Measurements from ENCODE around the gene EML4.
A peak's percentile ranks its signal among the peaks of the same experiment; 100 is the strongest.
"Not testable (repeated sequence)": the region's sequence is repeated elsewhere in the genome, so short reads cannot be mapped to it uniquely, and the experiment has no call there.

Gene EML4

DNA sequence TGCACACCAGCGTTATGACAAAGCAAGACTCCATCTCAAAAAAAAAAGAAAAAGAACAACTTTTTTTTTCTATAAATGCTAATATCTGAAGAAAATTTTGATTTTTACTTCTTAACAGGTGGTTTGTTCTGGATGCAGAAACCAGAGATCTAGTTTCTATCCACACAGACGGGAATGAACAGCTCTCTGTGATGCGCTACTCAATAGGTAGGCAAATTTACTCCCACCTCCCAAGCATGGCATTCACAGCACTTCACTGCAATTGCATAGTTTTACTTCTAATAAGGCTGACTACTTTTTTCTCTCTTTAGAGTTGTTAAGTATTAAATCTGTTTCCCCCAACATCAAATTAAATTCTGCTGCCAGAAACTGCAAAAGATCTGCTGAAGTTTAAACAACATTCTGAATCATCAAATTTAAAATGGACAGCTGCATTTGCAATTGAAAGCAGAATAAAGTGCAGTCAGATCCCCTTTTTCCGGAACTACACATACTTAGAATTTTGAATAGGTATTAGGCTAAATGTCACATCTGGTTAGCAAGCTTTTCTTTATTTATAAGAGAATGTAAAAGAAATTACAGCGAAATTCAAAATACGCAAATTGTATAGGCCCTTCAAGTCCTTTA lies 146.8 kb downstream of the EML4 start:
- no peak for DNase-seq

DNA sequence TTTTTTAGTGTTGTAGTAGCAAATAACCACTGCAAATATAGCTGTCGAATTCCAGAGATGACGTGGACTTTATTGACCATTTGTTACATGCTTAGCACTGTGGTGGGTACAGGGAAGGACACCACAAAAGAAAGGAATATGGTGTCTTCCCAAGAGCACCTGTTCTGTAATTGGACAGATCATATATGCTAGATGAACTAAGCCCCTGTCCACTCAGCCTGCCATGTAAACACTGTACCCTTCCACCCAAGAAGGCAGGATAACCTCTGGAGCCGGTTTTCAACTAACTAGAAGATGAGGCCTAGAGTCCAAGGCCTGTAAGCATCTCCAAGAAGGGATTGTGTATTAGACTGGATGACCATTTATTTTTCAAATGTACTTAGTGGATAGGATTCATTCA lies 147.8 kb downstream of the EML4 start:
- DNase-seq, result no peak

DNA sequence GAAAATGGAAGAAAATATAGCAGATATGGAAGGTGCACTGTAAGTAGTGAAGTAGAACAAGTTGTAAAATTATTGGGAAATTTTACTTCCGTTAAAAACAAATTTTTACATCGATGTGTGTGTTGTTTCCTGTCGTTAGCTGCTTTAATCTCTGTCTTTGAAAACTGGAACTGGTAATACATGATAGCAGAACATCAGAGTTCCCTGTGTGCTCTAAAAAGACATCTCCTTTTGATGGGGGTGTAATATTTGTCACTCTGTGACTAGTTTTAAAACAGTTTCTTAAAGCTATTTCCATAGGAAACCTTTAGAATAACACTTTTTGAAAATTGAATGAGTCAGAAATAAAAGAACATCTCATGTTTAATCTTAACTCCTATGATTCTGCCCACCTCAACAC lies 148.3 kb downstream of the EML4 start:
- no peak for DNase-seq

DNA sequence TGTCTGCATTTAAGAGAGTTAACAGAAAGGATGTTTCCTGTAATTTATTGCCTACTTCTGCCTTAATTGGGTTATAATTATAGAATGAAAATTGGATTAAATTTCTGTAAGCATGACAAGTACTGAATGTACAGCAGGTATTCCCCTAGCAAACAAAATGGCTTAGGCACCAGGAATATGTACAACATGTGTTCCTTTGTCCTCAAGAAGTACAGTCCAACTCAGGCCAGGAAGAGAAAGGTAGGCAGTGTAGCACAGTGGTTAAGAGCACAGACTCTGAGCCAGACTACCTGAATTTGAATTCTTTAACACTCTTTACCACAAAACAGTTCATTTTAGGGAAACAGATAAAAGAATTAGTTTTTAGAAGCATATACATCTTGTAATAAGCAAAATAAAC lies 148.8 kb downstream of the EML4 start:
- DNase-seq, result no peak

DNA sequence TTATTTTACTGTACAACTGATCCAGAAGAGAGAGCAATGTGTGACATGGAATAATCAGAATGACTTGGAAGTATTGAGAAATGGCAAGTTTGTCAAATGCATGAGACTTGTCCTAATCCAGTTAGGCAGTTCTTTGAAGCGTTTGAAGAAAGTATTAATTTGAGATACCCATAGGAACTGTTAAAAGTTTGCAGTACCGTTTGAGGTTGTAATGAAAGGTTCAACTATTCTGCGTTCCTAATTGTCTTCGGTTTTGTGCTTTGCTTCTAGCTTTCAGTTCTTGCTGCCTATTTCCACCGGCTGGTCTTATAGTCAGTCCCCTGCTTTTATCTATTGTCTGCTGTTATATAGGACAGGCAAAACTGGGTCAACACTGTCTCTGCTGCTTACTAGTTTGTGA lies 150.1 kb downstream of the EML4 start:
- no peak for DNase-seq

DNA sequence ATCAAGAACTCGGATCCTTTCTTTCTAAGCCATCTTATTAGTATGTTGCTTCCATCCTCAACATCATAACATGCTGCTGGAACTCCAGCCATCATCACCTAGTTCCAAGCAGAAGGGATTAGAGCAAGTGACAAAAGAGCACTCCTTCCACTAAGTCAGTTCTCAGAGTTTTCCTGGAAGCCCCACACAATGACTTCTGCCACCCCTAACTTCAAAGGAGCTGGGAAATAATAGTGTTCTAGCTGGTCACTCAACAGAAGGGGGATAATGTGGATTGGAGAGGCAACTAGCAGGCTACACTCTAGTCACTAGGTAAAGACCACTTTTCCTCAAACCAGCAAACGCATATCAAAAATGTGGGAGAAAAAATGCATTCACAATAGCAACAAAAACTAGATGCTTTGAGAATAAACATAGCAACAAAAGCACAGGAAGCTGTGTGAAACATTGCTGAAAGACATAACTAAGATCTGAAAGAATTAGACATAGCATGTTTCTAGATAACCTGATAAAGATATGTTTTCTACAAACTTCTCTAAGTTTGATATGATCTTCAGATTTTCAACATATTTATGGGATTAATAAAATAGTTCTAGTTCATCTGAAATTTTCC lies 152.4 kb downstream of the EML4 start:
- DNase-seq, result no peak

DNA sequence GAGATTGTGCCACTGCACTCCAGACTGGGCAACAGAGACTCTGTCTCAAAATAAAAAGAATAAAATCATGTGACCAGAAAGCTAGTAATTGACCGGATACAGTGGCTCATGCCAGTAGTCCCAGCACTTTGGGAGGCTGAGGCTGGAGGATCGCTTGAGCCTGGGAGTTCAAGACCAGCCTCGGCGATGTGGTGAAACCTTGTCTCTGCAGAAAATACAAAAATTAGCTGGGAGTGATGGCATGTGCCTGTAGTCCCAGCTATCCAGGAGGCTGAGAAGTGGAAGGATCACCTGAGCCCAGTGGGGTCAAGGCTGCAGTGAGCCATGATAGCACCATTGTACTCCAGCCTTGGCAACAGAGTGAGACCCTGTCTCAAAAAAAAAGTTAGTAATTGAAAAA lies 155.1 kb downstream of the EML4 start:
- no peak for DNase-seq

DNA sequence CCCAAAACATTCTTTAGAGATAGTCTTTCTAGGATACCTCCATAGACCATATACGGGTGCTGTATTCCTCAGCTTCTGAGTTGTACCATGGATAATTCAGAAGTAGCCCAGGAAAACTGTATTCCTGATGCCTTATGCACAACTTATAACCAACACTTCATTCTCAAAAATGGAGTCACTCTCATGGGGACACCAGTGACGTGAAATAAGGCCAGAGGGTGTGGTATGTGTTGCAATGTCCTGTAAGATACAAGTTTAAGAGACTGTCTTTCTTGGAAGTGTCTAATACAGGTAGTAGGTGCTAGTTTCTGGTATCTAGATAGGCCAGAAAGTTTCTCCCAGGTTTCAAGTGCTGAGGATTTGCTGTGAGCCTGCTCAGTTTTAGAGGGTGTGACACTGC lies 155.8 kb downstream of the EML4 start:
- DNase-seq, result no peak

DNA sequence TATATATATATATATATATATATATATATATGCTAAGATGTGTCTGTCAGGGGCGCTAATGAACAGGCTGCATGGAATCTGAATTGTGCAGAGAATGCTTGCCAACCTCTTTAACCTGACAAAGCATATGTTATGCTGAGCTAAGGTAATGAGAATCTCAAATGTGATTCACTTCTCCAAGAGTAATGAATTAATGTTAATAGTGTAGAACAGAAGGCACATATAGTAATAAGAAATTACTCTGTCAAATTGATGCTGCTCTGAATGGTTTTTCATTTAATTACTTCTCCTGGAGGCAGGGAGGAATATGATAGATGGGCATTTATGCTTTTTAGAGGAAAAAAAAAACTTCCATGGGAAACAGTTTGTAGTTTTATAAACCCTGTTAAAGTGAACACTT lies 156.5 kb downstream of the EML4 start:
- DNase-seq, result no peak

DNA sequence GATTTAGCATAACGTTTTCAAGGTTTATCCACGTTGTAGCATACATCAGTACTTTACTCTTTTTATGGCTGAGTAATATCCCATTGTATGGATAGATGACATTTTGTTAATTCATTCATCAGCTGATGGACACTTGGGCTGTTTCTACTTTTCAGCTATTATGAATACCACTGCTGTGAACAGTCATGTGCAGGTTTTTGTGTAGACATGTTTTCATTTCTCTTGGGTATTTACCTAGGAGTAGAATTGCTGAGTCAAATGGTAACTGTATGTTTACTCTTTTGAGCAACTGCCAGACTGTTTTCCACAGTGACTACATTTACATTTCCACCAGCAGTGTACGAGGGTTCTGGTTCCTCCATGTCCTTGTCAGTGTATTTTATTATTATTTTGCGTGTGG lies 158.0 kb downstream of the EML4 start:
- peak in 1 of 2 experiments; percentile 26 for DNase-seq

DNA sequence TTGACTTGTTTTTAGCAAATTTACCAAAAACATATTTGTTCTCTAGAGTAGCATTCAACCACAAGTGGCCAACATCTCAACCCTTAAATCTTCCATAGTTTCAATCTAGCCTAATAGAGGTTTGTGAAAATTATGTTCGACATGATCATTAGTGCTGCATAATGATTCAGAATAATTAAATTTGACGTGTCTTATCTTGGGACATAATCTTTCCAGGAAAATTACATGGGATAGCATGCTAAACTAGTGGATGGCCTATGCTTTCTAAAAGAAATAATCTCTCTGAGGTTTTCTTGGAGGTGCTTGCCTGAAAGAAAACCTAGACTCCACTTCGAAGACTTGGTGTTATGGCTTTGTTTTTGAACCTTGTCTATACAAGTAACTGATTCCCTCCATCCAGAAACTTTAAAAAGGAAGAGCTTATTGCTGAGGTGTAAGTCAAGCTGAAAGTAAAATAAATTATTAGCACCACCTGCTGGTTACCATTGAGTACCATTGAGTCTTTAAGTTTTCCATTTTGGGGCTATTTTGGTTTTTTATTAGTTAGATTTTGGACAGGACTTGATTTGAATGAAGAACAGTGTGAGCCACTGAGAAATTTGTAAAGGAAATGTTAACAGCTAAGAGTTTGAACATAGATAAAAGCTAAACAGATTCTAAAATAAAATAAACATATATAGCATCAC lies 159.1 kb downstream of the EML4 start:
- peak in 1 of 2 experiments; percentile 12 for DNase-seq

DNA sequence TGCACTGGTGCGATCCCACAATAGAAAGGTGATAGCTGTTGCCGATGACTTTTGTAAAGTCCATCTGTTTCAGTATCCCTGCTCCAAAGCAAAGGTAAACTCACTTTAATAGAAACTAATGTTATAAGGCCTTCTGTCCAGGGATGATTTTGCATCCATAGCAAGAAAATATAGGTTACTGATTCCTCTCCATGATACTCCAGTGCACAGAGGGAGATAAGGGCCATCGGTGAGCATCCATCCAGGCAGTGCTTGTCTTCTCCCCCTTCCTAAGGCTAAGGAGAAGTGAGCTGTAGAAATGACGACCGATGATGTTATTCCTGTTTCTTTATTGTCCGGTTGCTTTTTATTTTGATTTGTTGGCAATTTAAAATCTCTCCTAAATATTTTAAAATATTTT lies 159.8 kb downstream of the EML4 start:
- DNase-seq, result no peak

DNA sequence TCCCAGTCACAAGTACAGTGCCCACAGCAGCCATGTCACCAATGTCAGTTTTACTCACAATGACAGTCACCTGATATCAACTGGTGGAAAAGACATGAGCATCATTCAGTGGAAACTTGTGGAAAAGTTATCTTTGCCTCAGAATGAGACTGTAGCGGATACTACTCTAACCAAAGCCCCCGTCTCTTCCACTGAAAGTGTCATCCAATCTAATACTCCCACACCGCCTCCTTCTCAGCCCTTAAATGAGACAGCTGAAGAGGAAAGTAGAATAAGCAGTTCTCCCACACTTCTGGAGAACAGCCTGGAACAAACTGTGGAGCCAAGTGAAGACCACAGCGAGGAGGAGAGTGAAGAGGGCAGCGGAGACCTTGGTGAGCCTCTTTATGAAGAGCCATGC lies 160.6 kb downstream of the EML4 start:
- no peak for DNase-seq

DNA sequence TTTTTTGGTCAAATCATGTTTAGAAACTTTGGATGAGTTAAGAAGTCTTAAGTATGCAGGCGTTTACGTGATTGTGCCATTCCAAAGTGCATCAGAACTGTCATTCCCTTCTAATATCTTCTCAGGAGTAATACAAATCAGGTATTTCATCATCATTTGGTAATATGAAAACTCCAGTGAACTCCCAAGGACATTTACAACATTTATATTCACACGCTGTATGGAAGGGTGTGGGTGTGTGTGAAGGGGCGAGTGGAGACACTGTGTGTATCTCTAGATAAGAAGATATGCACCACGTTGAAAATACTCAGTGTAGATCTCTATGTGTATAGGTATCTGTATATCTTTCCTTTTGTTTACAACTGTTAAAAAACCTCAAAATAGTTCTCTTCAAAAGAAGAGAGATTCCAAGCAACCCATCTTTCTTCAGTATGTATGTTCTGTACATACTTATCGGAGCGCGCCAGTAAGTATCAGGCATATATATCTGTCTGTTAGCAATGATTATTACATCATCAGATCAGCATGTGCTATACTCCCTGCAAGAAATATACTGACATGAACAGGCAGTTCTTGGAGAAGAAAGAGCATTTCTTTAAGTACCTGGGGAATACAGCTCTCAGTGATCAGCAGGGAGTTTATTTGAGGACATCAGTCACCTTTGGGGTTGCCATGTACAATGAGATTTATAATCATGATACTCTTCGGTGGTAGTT lies 162.6 kb downstream of the EML4 start:
- DNase-seq, result no peak

DNA sequence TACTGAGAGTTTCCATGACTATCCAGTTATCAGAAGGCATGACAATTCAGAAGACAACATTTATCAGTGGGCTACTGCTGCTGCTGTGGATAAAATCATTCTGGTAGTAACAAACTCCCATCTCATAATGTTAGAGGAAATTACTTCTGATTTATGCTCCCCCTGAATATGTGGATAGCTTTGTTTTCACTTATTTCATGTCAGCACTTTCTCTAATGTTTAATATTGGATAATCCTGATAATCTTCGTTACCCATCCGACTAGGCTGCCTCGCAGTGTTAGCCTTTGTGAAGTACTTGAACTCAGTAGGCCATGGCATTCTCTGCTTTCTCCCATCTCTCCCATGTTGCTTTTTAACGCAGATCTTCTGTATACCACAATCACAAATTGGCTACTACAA lies 163.4 kb downstream of the EML4 start:
- no peak for DNase-seq

DNA sequence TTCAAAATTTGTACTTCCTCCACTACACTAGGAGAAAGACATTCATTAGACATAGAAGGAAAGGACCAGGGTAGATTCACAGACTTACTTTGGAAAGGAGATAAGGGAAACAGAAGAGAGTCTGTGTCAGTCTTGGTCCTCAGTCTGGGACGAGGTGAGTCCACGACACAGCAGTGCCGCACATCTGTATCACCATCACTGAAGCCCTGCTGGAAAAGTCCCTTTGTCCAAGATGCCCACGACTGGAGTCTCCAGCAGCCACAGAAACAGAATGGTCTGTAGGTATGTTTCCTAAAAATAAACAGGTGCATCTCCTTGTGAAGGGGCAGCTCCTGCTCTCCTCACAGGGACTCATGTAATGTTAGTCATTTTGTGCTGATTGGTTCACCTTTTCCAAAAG lies 164.4 kb downstream of the EML4 start:
- no peak for DNase-seq

DNA sequence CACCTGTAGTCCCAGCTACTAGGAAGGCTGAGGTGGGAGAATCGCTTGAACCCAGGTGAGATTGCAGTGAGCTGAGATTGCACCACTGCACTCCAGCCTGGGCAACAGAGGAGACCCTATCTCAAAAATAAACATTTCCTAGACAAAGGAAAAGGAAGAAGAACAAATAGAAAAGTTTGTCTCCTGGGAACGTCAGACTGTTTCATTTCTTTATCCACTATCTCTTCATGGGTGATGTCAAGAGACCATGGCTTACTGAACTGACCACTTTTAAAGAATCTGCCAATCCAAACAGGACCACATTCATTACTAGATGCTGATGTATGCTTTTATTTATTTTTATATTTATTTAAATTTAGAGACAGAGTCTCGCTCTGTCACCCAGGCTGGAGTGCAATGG lies 165.1 kb downstream of the EML4 start:
- no peak for DNase-seq

DNA sequence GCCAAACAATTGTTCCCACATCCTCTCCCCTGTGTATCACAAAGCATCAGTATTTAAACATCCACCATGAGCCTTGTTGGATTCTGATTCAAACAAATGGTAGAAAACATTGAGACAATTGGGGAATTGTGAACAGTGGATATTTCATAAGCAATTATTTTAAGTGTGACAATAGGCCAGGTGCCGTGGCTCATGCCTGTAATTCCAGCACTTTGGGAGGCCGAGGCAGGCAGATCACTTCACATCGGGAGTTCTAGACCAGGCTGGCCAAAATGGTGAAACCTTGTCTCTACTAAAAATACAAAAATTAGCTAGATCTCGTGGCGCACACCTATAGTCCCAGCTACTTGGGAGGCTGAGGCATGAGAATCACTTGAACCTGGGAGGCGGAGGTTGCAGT lies 165.7 kb downstream of the EML4 start:
- DNase-seq, result not testable (repeated sequence)

DNA sequence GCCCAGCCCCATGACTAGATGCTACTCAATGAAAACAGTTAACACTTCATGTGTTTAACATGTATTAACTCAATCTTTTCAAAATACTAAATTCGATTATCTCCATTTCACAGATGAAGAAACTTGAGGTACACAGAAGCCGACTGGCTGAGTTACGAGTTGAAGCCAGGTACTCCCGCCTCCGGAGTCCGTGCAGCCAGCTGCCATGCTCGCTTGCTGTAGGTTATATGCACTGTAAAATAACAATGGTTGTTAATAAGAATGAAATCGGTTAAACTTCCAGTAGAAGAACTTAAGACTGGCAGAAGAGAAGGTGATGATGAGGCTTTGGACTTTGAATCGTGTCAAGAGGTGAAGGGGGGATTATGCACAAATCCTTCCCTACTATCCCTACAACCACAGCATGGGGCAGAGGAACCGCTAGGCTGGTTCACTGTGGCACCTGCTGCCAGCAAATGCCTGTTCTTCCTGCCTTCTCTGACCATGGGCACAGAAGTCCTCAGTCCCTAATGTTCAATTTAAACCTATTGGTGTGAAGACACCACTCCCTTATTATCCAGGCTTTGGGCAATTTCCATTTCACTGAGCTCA lies 166.5 kb downstream of the EML4 start:
- no peak for DNase-seq

DNA sequence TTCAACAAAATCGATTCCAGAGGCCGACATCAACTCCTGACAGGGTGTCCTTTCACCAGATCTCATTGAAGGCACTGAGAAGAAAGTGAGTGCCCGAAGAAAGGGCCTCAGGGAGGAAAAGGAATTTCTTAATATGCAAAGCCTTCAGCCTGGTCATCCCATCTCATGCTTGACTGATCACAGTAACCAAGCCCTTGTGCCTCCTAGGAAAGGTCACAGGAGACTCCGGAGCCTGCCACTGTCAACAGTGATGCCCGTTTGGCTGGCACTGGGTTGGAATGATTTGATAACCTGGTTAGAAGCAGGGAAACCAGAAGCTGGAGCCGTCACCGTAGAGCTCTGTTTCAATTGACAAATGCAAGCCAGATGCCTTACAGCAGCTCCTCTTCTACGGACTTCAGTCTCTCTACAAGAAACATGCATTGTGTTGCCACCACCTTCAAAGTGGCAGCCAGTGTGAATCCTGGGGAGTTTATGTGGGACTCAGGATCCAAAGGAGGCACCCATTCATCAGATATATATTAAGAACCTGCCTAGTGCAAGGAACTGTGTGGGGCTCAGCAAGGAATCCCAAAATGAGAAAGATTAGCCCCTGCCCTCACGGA lies 167.3 kb downstream of the EML4 start:
- no peak for DNase-seq

DNA sequence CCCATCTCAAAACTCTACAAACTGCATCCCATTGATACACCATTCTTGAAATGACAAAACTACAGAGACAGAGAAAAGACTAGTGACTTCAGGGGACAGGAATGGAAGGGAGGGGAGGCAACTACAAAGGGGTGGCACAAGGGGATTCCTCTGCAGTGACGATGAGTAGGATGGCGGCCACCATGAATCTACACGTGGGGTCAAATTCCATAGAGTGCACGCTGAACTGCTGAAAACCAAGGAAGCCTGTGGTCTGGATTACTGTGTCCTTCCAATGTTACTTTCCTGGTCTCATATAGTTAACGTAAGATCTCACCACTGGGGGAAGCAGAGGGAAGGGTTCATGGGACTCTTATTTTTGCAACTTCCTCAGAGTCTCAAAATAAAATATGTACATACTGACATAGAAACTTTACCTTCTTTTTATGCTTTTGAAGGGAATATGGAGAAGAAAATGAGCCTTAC lies 168.2 kb downstream of the EML4 start:
- no peak for DNase-seq

DNA sequence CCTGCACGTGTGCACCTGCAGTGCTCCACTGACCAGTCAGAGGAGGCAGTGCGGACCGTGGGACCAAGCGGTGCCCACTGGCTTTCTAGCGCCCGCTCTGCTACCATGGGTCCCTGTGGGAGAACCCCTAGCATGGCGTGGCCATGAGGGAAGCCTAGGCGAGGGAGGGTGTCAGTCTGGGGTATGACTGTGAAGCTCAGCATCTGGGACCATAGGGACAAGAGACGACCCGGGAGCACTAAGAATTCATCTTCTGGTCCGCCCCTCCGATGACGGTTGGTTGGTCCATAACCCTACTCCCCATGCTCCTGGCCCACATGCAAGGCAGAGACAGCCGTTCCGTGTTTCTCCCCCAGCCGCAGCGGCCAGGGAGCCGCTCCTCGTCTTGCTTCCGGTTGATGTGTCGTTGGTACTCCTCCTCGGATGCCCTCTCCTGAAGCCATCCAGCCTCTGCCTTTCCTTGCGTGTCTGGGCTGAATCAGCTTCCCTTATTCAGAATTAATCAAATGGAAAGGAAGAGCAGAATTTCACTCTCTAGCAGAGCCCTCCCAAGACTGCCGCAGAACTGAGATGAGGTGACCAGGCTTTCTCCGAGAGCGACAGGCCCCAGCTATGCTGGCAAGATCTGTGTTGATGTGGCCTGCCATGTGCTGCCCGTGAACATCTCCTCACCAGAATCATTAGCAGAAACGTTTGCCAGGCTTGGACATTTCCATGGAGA lies 168.9 kb downstream of the EML4 start:
- no peak for DNase-seq
